Breast epithelium (tissue), 3 donors: ENCODE data around the gene GPR15.

Source experiments
- POLR2A ChIP-seq: fragments of 450-650 bp; IDR thresholded peaks from one replicate; pipeline ENCODE4 v1.6.1; 2016; ENCODE audit warnings: antibody characterized with exemption, mild to moderate bottlenecking, moderate library complexity
- TF ChIP-seq, protein P1 (sequence below), 3 donors: fragments of 450-650 bp; IDR thresholded peaks; one replicate each; pipeline ENCODE4 v1.5.1; 2016 to 2017; ENCODE audit warnings: antibody characterized with exemption in 3 of 3, mild to moderate bottlenecking in 3 of 3, moderate library complexity in 3 of 3

DNA sequence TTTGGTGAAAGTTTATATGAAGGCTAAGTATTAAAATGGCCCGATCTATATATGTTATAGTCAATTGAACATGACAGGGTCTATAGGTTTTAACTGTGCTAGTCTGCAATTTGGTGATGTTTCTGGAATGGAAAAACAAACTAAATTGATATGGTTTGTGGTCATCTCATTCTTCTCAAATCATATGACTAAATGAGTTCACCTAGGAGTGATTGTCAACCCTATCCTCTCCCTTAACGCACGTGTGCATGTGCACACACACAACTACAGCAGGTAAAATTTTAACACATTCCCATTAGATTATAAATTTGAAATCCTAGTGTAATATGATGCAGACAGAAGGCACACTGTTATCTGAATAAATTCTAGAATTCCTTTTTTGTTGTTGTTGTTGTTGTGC, 18.0 kb upstream of the GPR15 start:
- TF ChIP-seq, protein P1, sequence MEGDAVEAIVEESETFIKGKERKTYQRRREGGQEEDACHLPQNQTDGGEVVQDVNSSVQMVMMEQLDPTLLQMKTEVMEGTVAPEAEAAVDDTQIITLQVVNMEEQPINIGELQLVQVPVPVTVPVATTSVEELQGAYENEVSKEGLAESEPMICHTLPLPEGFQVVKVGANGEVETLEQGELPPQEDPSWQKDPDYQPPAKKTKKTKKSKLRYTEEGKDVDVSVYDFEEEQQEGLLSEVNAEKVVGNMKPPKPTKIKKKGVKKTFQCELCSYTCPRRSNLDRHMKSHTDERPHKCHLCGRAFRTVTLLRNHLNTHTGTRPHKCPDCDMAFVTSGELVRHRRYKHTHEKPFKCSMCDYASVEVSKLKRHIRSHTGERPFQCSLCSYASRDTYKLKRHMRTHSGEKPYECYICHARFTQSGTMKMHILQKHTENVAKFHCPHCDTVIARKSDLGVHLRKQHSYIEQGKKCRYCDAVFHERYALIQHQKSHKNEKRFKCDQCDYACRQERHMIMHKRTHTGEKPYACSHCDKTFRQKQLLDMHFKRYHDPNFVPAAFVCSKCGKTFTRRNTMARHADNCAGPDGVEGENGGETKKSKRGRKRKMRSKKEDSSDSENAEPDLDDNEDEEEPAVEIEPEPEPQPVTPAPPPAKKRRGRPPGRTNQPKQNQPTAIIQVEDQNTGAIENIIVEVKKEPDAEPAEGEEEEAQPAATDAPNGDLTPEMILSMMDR (IDR thresholded peaks at IDR 0.05) = no peak
- no peak for TF ChIP-seq POLR2A
